ENCODE results near the gene ATXN2.

DNA sequence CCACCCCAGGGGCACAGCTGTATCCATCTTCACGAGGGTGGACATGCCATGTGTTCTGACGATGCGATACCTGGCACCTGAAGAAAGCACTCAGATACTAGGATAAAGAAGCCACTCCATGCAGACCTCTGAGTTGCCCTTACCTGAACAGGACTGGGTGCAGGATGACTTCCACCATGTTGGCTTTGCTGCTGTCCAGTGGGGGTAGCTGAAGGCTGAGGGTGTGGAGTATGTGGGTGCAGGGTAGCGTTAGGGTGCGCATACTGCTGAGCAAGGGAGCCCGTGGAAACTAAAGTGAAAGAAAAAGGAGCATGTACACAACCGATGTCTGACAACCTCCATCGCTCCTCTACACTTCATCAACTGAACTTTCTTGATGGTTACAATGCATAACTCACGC lies 142.0 kb downstream of the ATXN2 start:
- TF ChIP-seq, protein P1, sequence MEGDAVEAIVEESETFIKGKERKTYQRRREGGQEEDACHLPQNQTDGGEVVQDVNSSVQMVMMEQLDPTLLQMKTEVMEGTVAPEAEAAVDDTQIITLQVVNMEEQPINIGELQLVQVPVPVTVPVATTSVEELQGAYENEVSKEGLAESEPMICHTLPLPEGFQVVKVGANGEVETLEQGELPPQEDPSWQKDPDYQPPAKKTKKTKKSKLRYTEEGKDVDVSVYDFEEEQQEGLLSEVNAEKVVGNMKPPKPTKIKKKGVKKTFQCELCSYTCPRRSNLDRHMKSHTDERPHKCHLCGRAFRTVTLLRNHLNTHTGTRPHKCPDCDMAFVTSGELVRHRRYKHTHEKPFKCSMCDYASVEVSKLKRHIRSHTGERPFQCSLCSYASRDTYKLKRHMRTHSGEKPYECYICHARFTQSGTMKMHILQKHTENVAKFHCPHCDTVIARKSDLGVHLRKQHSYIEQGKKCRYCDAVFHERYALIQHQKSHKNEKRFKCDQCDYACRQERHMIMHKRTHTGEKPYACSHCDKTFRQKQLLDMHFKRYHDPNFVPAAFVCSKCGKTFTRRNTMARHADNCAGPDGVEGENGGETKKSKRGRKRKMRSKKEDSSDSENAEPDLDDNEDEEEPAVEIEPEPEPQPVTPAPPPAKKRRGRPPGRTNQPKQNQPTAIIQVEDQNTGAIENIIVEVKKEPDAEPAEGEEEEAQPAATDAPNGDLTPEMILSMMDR (IDR thresholded peaks at IDR 0.05) = no peak
- no peak for TF ChIP-seq POLR2A (IDR thresholded peaks at IDR 0.05)

All from breast epithelium (tissue), 3 donors.